GM18505 (cell line): Measurements from ENCODE around the gene FMC1.
"Not testable (repeated sequence)": the region's sequence is repeated elsewhere in the genome, so short reads cannot be mapped to it uniquely, and the experiment has no call there.

Experiments used
- ATAC-seq: cut with Tn5 transposase; IDR thresholded peaks from one replicate; pipeline ENCODE4 v1.9.1; 2021; ENCODE audit not compliant: unreplicated experiment
- POLR2A ChIP-seq: IDR thresholded peaks from 4 replicates; pipeline ENCODE4 v1.6.1; 2011; ENCODE audit warnings: borderline replicate concordance; ENCODE audit not compliant: insufficient read depth, insufficient read length; ENCODE audit errors: extremely low read depth

Gene FMC1

GRCh38 chr7:139341058-139341775 lies at the start of gene FMC1:
FMC1 (plus strand) TSS chr7:139341337; CDS start chr7:139341385, 48 bp downstream.
- ATAC-seq = peak; percentile 46
- peak; percentile 80 for TF ChIP-seq POLR2A

GRCh38 chr7:139292821-139293220 lies 48.3 kb upstream of the FMC1 start:
- TF ChIP-seq POLR2A = no peak
- ATAC-seq = no peak

GRCh38 chr7:139293534-139293933 lies 47.6 kb upstream of the FMC1 start:
- no peak for TF ChIP-seq POLR2A
- ATAC-seq = no peak

- no peak for ATAC-seq
Measured at GRCh38 chr7:139294241-139294640, 46.9 kb upstream of the FMC1 start.

GRCh38 chr7:139294951-139295575 lies 46.1 kb upstream of the FMC1 start:
- no peak for ATAC-seq
- TF ChIP-seq POLR2A = no peak

More at GRCh38 chr7:139294241-139294640, 46.9 kb upstream of the FMC1 start:
- no peak for TF ChIP-seq POLR2A

GRCh38 chr7:139297795-139298194 lies 43.3 kb upstream of the FMC1 start:
- no peak for TF ChIP-seq POLR2A
- ATAC-seq = no peak

- no peak for TF ChIP-seq POLR2A
Measured at GRCh38 chr7:139299296-139299695, 41.8 kb upstream of the FMC1 start.

GRCh38 chr7:139300390-139300789 lies 40.7 kb upstream of the FMC1 start:
- ATAC-seq = no peak
- TF ChIP-seq POLR2A = no peak

More at GRCh38 chr7:139299296-139299695, 41.8 kb upstream of the FMC1 start:
- no peak for ATAC-seq

- no peak for ATAC-seq
- TF ChIP-seq POLR2A = no peak
Measured at GRCh38 chr7:139304517-139304916, 36.6 kb upstream of the FMC1 start.

GRCh38 chr7:139317939-139318505 lies 23.1 kb upstream of the FMC1 start:
- ATAC-seq = no peak

GRCh38 chr7:139321071-139321745 lies 19.9 kb upstream of the FMC1 start:
- ATAC-seq = no peak
- TF ChIP-seq POLR2A = no peak

More at GRCh38 chr7:139317939-139318505, 23.1 kb upstream of the FMC1 start:
- no peak for TF ChIP-seq POLR2A

GRCh38 chr7:139324709-139325108 lies 16.4 kb upstream of the FMC1 start:
- ATAC-seq = not testable (repeated sequence)

- no peak for ATAC-seq
- no peak for TF ChIP-seq POLR2A
Measured at GRCh38 chr7:139328375-139328774, 12.8 kb upstream of the FMC1 start.
